ENCODE results near the gene DNMT1. TPM values are rescaled to one million over a fixed set of nuclear protein-coding genes. Genes with fewer than 3 reads are reported as not detected.

DNMT1 gene
- total RNA-seq, 1 experiment from 2014 or later: 227 TPM

GRCh38 chr19:10220695-10221094 is 25.9 kb upstream of the DNMT1 start:
- Histone ChIP-seq H4K91ac (ENCODE audit: insufficient read length, low read depth, low read length) (no peak overlapping the region), H4K8ac (replicated peaks; ENCODE audit: insufficient read length, low read depth, low read length) (no peak overlapping the region), H3K4ac (ENCODE audit: low read depth, low read length) (no peak overlapping the region), H2AFZ (ENCODE audit: low read length) (no peak overlapping the region), H3K18ac (ENCODE audit: insufficient read length, low read depth, low read length) (no peak overlapping the region), H3K56ac (ENCODE audit: insufficient read length, low read depth, low read length) (no peak overlapping the region), H3K23ac (ENCODE audit: insufficient read length, low read depth, low read length) (no peak overlapping the region), H3K23me2 (ENCODE audit: insufficient read length, low read depth, low read length, poor library complexity, severe bottlenecking) (no peaks in the 10 kb centered on the region), H3K27me3 (ENCODE audit: insufficient read depth, low read length) (no peaks in the 10 kb centered on the region), H2BK12ac (ENCODE audit: insufficient read length, low read depth, low read length) (no peak overlapping the region), H4K5ac (ENCODE audit: insufficient read length, low read depth, low read length) (no peak overlapping the region), H2BK120ac (ENCODE audit: low read depth, low read length, poor library complexity, severe bottlenecking) (no peak overlapping the region), H2BK15ac (ENCODE audit: low read depth, low read length) (no peak overlapping the region), H3T11ph (ENCODE audit: low read length) (no peak overlapping the region), H3K9ac (ENCODE audit: extremely low read depth, insufficient read length, low read length) (no peak overlapping the region), H3K4me2 (ENCODE audit: insufficient read depth, insufficient read length, low read length) (no peak overlapping the region), H2BK5ac (ENCODE audit: insufficient read length, low read length) (no peak overlapping the region), H2BK20ac (ENCODE audit: low read depth, low read length, poor library complexity, severe bottlenecking) (no peak overlapping the region), H3K79me2 (ENCODE audit: insufficient read depth, low read length) (no peaks in the 10 kb centered on the region), H3K27ac (ENCODE audit: insufficient read length, low read depth, low read length) (no peak overlapping the region), H3K9me3 (ENCODE audit: control insufficient read depth, low read depth, low read length) (no peaks in the 10 kb centered on the region), H3K79me1 (ENCODE audit: insufficient read depth, low read depth, low read length, poor library complexity, severe bottlenecking) (no peaks in the 10 kb centered on the region), H3K14ac (ENCODE audit: insufficient read depth, low read length) (no peak overlapping the region), H4K20me1 (ENCODE audit: control insufficient read depth, insufficient read depth, insufficient read length) (no peaks in the 10 kb centered on the region), H3K4me1 (ENCODE audit: insufficient read depth, low read length) (no peaks in the 10 kb centered on the region), H2AK5ac (ENCODE audit: insufficient read length, low read length) (no peak overlapping the region)
- Mint-ChIP-seq H3K36me3 (ENCODE audit: insufficient read depth in 1 of 3, low read depth in 3 of 3) (peaks cover 3 to 13% (median 8%) of the 10 kb centered on the region in 3 experiments; a peak in 6 of 7 replicates), H3K27ac (no peak overlapping the region), H3K4me3 (no peak overlapping the region), H3K27me3 (ENCODE audit: low read depth) (no peaks in the 10 kb centered on the region; the same call in 1 of the 2 replicates), H3K4me1 (peaks cover 3 to 22% of the 10 kb centered on the region in 2 experiments), H3K9me3 (no peaks in the 10 kb centered on the region)
- WGBS (ENCODE audit: extremely low coverage, insufficient read length, low lambda C conversion rate): no CpG with 5 or more reads among the region's 7 CpGs
- TF ChIP-seq CTCF (conservative IDR thresholded peaks at IDR 0.05): no peak
- no peak for DNase-seq

All from H9 (cell line).